ENCODE data around the gene PHACTR4. TPM values are rescaled to one million over a fixed set of nuclear protein-coding genes. Genes with fewer than 3 reads are reported as not detected.
"Not testable (repeated sequence)": the region's sequence is repeated elsewhere in the genome, so short reads cannot be mapped to it uniquely, and the experiment has no call there.

Gene PHACTR4
- total and polyA plus RNA-seq, 2 experiments from 2014 or later = 35.4 to 47.1 TPM

DNA sequence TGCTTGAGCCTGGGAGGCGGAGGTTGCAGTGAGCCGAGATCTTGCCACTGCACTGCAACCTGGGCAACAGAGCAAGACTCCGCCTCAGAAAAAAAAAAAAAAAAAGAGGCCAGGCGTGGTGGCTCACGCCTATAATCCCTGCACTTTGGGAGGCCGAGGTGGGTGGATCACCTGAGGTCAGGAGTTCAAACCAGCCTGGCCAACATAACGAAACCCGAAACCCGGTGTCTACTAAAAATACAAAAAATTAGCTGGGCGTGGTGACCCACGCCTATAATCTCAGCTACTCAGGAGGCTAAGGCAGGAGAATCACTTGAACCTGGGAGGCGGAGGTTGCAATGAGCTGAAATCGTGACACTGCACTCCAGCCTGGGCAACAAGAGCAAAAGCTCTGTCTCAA lies 110.0 kb downstream of the PHACTR4 start:
- not testable (repeated sequence) for H2AFZ ChIP-seq; H3K27me3 ChIP-seq (ENCODE audit: insufficient read depth); H3K4me2 ChIP-seq; H3K4me3 ChIP-seq; DNase-seq (ENCODE audit: low spot score); H3K4me1 Mint-ChIP-seq; H3K27ac Mint-ChIP-seq; H3K4me1 ChIP-seq (ENCODE audit: insufficient read depth); H3K27ac ChIP-seq (ENCODE audit: low read depth); ATAC-seq; H3K27me3 Mint-ChIP-seq (ENCODE audit: insufficient read depth, low read depth, poor library complexity); H4K20me1 ChIP-seq (replicated peaks; ENCODE audit: insufficient read depth); H3K9me2 ChIP-seq (ENCODE audit: insufficient read depth); H3K79me2 ChIP-seq (replicated peaks; ENCODE audit: insufficient read depth); H3K4me3 Mint-ChIP-seq; H3K9me3 Mint-ChIP-seq
- H3K36me3 Mint-ChIP-seq (ENCODE audit: low read depth) = peaks cover 55% of the 10 kb centered on the region
- H3F3A ChIP-seq (replicated peaks; ENCODE audit: low read depth) = peaks cover 12% of the 10 kb centered on the region
- peaks cover 34% of the 10 kb centered on the region for H3K36me3 ChIP-seq (ENCODE audit: insufficient read depth)

DNA sequence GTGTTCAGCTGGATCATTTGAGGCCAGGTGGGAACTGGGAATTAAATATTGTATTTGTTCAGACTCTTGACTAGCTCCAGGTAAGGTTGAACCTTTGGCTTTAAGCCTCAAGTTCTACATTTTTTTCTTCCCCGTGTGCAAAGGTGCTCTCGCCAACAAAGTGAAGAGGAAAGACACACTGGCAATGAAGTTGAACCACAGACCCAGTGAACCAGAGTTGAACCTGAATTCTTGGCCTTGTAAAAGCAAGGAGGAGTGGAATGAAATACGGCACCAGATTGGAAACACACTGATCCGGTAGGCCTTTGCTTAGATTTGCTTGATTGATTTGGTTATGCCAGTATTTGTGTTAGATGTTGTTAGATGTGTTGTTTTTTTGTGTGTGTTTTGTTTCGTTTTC lies 110.8 kb downstream of the PHACTR4 start:
- Histone ChIP-seq H2AFZ (no peak overlapping the region), H3K27ac (ENCODE audit: low read depth) (no peak overlapping the region), H3K9me2 (ENCODE audit: insufficient read depth) (no peaks in the 10 kb centered on the region), H3K27me3 (ENCODE audit: insufficient read depth) (no peaks in the 10 kb centered on the region), H3K79me2 (replicated peaks; ENCODE audit: insufficient read depth) (no peaks in the 10 kb centered on the region), H3F3A (replicated peaks; ENCODE audit: low read depth) (peaks cover 12% of the 10 kb centered on the region), H3K4me2 (no peak overlapping the region), H4K20me1 (replicated peaks; ENCODE audit: insufficient read depth) (no peaks in the 10 kb centered on the region), H3K4me1 (ENCODE audit: insufficient read depth) (no peaks in the 10 kb centered on the region), H3K36me3 (ENCODE audit: insufficient read depth) (peaks cover 30% of the 10 kb centered on the region), H3K4me3 (no peak overlapping the region)
- H3K36me3 Mint-ChIP-seq (ENCODE audit: low read depth) = peaks cover 59% of the 10 kb centered on the region
- DNase-seq (ENCODE audit: low spot score) = no peak
- H3K4me3 Mint-ChIP-seq = no peak overlapping the region
- no peaks in the 10 kb centered on the region for H3K9me3 Mint-ChIP-seq
- no peaks in the 10 kb centered on the region for H3K4me1 Mint-ChIP-seq
- peaks cover 8% of the 10 kb centered on the region for H3K27me3 Mint-ChIP-seq (ENCODE audit: insufficient read depth, low read depth, poor library complexity)
- no peak for ATAC-seq
- no peak overlapping the region; the same call in 1 of the 2 replicates for H3K27ac Mint-ChIP-seq
- TF ChIP-seq, protein P1, sequence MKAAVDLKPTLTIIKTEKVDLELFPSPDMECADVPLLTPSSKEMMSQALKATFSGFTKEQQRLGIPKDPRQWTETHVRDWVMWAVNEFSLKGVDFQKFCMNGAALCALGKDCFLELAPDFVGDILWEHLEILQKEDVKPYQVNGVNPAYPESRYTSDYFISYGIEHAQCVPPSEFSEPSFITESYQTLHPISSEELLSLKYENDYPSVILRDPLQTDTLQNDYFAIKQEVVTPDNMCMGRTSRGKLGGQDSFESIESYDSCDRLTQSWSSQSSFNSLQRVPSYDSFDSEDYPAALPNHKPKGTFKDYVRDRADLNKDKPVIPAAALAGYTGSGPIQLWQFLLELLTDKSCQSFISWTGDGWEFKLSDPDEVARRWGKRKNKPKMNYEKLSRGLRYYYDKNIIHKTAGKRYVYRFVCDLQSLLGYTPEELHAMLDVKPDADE (IDR thresholded peaks at IDR 0.05) = no peak
- TF ChIP-seq, protein P2, sequence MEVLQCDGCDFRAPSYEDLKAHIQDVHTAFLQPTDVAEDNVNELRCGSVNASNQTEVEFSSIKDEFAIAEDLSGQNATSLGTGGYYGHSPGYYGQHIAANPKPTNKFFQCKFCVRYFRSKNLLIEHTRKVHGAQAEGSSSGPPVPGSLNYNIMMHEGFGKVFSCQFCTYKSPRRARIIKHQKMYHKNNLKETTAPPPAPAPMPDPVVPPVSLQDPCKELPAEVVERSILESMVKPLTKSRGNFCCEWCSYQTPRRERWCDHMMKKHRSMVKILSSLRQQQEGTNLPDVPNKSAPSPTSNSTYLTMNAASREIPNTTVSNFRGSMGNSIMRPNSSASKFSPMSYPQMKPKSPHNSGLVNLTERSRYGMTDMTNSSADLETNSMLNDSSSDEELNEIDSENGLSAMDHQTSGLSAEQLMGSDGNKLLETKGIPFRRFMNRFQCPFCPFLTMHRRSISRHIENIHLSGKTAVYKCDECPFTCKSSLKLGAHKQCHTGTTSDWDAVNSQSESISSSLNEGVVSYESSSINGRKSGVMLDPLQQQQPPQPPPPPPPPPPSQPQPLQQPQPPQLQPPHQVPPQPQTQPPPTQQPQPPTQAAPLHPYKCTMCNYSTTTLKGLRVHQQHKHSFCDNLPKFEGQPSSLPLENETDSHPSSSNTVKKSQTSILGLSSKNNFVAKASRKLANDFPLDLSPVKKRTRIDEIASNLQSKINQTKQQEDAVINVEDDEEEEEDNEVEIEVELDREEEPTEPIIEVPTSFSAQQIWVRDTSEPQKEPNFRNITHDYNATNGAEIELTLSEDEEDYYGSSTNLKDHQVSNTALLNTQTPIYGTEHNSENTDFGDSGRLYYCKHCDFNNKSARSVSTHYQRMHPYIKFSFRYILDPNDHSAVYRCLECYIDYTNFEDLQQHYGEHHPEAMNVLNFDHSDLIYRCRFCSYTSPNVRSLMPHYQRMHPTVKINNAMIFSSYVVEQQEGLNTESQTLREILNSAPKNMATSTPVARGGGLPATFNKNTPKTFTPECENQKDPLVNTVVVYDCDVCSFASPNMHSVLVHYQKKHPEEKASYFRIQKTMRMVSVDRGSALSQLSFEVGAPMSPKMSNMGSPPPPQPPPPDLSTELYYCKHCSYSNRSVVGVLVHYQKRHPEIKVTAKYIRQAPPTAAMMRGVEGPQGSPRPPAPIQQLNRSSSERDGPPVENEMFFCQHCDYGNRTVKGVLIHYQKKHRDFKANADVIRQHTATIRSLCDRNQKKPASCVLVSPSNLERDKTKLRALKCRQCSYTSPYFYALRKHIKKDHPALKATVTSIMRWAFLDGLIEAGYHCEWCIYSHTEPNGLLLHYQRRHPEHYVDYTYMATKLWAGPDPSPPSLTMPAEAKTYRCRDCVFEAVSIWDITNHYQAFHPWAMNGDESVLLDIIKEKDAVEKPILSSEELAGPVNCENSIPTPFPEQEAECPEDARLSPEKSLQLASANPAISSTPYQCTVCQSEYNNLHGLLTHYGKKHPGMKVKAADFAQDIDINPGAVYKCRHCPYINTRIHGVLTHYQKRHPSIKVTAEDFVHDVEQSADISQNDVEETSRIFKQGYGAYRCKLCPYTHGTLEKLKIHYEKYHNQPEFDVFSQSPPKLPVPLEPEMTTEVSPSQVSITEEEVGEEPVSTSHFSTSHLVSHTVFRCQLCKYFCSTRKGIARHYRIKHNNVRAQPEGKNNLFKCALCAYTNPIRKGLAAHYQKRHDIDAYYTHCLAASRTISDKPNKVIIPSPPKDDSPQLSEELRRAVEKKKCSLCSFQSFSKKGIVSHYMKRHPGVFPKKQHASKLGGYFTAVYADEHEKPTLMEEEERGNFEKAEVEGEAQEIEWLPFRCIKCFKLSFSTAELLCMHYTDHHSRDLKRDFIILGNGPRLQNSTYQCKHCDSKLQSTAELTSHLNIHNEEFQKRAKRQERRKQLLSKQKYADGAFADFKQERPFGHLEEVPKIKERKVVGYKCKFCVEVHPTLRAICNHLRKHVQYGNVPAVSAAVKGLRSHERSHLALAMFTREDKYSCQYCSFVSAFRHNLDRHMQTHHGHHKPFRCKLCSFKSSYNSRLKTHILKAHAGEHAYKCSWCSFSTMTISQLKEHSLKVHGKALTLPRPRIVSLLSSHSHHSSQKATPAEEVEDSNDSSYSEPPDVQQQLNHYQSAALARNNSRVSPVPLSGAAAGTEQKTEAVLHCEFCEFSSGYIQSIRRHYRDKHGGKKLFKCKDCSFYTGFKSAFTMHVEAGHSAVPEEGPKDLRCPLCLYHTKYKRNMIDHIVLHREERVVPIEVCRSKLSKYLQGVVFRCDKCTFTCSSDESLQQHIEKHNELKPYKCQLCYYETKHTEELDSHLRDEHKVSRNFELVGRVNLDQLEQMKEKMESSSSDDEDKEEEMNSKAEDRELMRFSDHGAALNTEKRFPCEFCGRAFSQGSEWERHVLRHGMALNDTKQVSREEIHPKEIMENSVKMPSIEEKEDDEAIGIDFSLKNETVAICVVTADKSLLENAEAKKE (CRISPR knock-in tag; IDR thresholded peaks at IDR 0.05) = no peak
- TF ChIP-seq STAT1 (IDR thresholded peaks at IDR 0.05; ENCODE audit: unreplicated experiment) = no peak
- TF ChIP-seq, protein P3, sequence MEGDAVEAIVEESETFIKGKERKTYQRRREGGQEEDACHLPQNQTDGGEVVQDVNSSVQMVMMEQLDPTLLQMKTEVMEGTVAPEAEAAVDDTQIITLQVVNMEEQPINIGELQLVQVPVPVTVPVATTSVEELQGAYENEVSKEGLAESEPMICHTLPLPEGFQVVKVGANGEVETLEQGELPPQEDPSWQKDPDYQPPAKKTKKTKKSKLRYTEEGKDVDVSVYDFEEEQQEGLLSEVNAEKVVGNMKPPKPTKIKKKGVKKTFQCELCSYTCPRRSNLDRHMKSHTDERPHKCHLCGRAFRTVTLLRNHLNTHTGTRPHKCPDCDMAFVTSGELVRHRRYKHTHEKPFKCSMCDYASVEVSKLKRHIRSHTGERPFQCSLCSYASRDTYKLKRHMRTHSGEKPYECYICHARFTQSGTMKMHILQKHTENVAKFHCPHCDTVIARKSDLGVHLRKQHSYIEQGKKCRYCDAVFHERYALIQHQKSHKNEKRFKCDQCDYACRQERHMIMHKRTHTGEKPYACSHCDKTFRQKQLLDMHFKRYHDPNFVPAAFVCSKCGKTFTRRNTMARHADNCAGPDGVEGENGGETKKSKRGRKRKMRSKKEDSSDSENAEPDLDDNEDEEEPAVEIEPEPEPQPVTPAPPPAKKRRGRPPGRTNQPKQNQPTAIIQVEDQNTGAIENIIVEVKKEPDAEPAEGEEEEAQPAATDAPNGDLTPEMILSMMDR (conservative IDR thresholded peaks at IDR 0.05; ENCODE audit: low read depth in 2 of 2) = no peak
- no peak for TF ChIP-seq NANOG (IDR thresholded peaks at IDR 0.05; ENCODE audit: borderline replicate concordance)
- TF ChIP-seq JUNB (IDR thresholded peaks at IDR 0.05; ENCODE audit: unreplicated experiment) = no peak
- no peak for TF ChIP-seq EZH2 (IDR thresholded peaks at IDR 0.05; ENCODE audit: low read depth, unreplicated experiment)
- TF ChIP-seq POLR2AphosphoS5 (IDR thresholded peaks at IDR 0.05; ENCODE audit: low read depth) = no peak
- TF ChIP-seq, protein P4, sequence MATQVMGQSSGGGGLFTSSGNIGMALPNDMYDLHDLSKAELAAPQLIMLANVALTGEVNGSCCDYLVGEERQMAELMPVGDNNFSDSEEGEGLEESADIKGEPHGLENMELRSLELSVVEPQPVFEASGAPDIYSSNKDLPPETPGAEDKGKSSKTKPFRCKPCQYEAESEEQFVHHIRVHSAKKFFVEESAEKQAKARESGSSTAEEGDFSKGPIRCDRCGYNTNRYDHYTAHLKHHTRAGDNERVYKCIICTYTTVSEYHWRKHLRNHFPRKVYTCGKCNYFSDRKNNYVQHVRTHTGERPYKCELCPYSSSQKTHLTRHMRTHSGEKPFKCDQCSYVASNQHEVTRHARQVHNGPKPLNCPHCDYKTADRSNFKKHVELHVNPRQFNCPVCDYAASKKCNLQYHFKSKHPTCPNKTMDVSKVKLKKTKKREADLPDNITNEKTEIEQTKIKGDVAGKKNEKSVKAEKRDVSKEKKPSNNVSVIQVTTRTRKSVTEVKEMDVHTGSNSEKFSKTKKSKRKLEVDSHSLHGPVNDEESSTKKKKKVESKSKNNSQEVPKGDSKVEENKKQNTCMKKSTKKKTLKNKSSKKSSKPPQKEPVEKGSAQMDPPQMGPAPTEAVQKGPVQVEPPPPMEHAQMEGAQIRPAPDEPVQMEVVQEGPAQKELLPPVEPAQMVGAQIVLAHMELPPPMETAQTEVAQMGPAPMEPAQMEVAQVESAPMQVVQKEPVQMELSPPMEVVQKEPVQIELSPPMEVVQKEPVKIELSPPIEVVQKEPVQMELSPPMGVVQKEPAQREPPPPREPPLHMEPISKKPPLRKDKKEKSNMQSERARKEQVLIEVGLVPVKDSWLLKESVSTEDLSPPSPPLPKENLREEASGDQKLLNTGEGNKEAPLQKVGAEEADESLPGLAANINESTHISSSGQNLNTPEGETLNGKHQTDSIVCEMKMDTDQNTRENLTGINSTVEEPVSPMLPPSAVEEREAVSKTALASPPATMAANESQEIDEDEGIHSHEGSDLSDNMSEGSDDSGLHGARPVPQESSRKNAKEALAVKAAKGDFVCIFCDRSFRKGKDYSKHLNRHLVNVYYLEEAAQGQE (IDR thresholded peaks at IDR 0.05; ENCODE audit: unreplicated experiment) = no peak
- no peak for TF ChIP-seq ZNF331 (CRISPR knock-in tag; IDR thresholded peaks at IDR 0.05; ENCODE audit: low read depth)

All from GM23338 (cell line).